ENCODE data around the gene CD101. TPM values are rescaled to one million over a fixed set of nuclear protein-coding genes. Genes with fewer than 3 reads are reported as not detected.
A peak's percentile ranks its signal among the peaks of the same experiment; 100 is the strongest.

Gene CD101
- total RNA-seq, result 10 to 100 TPM in 2 of 5 donors, 1 to 10 TPM in 3; 4.8 to 13.4 (median 5.3) TPM
- total RNA-seq (2013), result 21.2 TPM
- 1.1 to 36.2 (median 8.1) reads per million in 29 experiments for total RNA-seq

GRCh38 chr1:117001254-117001927, at the start of gene CD101:
TSS of gene CD101 (plus strand) at chr1:117001760. CDS start at chr1:117001818, 58 bp downstream.
- Mint-ChIP-seq H3K27me3 (no peaks in the 10 kb centered on the region), H3K27ac (peak within 1 kb of the TSS; percentile 90 to 93), H3K4me3 (peak within 1 kb of the TSS; percentile 34 to 67 (median 54)), H3K9me3 (peaks cover 0 to 5% (median 0%) of the 10 kb centered on the region in 3 donors), H3K4me1 (peaks cover 57 to 67% (median 58%) of the 10 kb centered on the region in 3 donors), H3K36me3 (no peaks in the 10 kb centered on the region)
- CTCF ChIA-PET, result interaction anchor here (1.0 to 1.4 kb wide), 3 partner anchors 59 to 275 kb away, joined by 3 to 4 read pairs (median 3); partner anchors contain the start of gene TTF2 (in 1 of the 2)
- H3K27ac ChIP-seq (ENCODE audit: low read length), result peak within 1 kb of the TSS; percentile 63
- H3K4me3 ChIP-seq (ENCODE audit: control insufficient read depth in 1 of 2, extremely low read depth in 1 of 2, low read length in 1 of 2), result peak within 1 kb of the TSS in 1 of 2 donors; percentile 3
- ATAC-seq (replicated peaks in 1 of 4), result peak; percentile 71 to 79 (median 78)
- H3K9me3 ChIP-seq, result no peaks in the 10 kb centered on the region
- no peaks in the 10 kb centered on the region for H3K36me3 ChIP-seq (ENCODE audit: control insufficient read depth in 2 of 2, extremely low read depth in 1 of 2, insufficient read depth in 1 of 2, low read length in 1 of 2)
- WGBS (ENCODE audit: insufficient coverage), result 20% methylated on average over 1 of the region's 3 CpGs
- no peaks in the 10 kb centered on the region for H3K27me3 ChIP-seq (replicated peaks in 1 of 2; ENCODE audit: control insufficient read depth in 2 of 2, extremely low read depth in 1 of 2, insufficient read depth in 2 of 2, low read length in 1 of 2)
- peaks cover 6 to 45% of the 10 kb centered on the region in 2 experiments for H3K4me1 ChIP-seq (ENCODE audit: control insufficient read depth in 1 of 2, extremely low read depth in 1 of 2, insufficient read depth in 2 of 2, low read length in 2 of 2)
- DNase-seq, result no peak
- POLR2A ChIA-PET, result interaction anchor here in 1 of 2 donors (0.6 kb wide), 1 partner anchor 59 kb away, joined by 3 read pairs; the partner anchor contains the start of gene TTF2

GRCh38 chr1:116952738-116953275, 48.8 kb upstream of the CD101 start:
- CTCF ChIA-PET, result no interaction called here
- WGBS (ENCODE audit: insufficient coverage), result no CpG with 5 or more reads among the region's 2 CpGs
- Histone ChIP-seq H3K36me3 (ENCODE audit: control insufficient read depth in 2 of 2, extremely low read depth in 1 of 2, insufficient read depth in 1 of 2, low read length in 1 of 2) (peaks cover 0 to 4% of the 10 kb centered on the region in 2 donors), H3K27me3 (replicated peaks in 1 of 2; ENCODE audit: control insufficient read depth in 2 of 2, extremely low read depth in 1 of 2, insufficient read depth in 2 of 2, low read length in 1 of 2) (no peaks in the 10 kb centered on the region), H3K4me3 (ENCODE audit: control insufficient read depth in 1 of 2, extremely low read depth in 1 of 2, low read length in 1 of 2) (no peak overlapping the region), H3K9me3 (no peaks in the 10 kb centered on the region), H3K27ac (ENCODE audit: low read length) (no peak overlapping the region), H3K4me1 (ENCODE audit: control insufficient read depth in 1 of 2, extremely low read depth in 1 of 2, insufficient read depth in 2 of 2, low read length in 2 of 2) (no peaks in the 10 kb centered on the region)
- no peaks in the 10 kb centered on the region for H3K36me3 Mint-ChIP-seq
- no peaks in the 10 kb centered on the region for H3K27me3 Mint-ChIP-seq
- ATAC-seq (replicated peaks in 1 of 4) (no peak), DNase-seq (no peak)
- H3K9me3 Mint-ChIP-seq, result no peaks in the 10 kb centered on the region
- no peak overlapping the region for H3K4me3 Mint-ChIP-seq
- H3K27ac Mint-ChIP-seq, result no peak overlapping the region
- POLR2A ChIA-PET, result no interaction called here
- H3K4me1 Mint-ChIP-seq, result no peaks in the 10 kb centered on the region

GRCh38 chr1:116954440-116954839, 47.1 kb upstream of the CD101 start:
- no peak overlapping the region for H3K4me3 ChIP-seq (ENCODE audit: control insufficient read depth in 1 of 2, extremely low read depth in 1 of 2, low read length in 1 of 2)
- CTCF ChIA-PET, result interaction anchor here (0.6 to 0.7 kb wide), 3 partner anchors 13 to 1906 kb away, joined by 3 to 5 read pairs (median 3); no protein-coding TSS in a partner anchor

GRCh38 chr1:116956378-116956777, 45.2 kb upstream of the CD101 start:
- no peaks in the 10 kb centered on the region for H3K4me1 ChIP-seq (ENCODE audit: control insufficient read depth in 1 of 2, extremely low read depth in 1 of 2, insufficient read depth in 2 of 2, low read length in 2 of 2)
- H3K4me1 Mint-ChIP-seq, result no peaks in the 10 kb centered on the region
- H3K27ac ChIP-seq (ENCODE audit: low read length), result no peak overlapping the region
- 83% methylated on average over 3 of the region's 7 CpGs for WGBS (ENCODE audit: insufficient coverage)
- POLR2A ChIA-PET, result interaction anchor here (0.6 kb wide), 2 partner anchors 42 to 103 kb away, joined by 3 to 5 read pairs; no protein-coding TSS in a partner anchor
- H3K9me3 ChIP-seq, result no peaks in the 10 kb centered on the region
- no peaks in the 10 kb centered on the region for H3K27me3 ChIP-seq (replicated peaks in 1 of 2; ENCODE audit: control insufficient read depth in 2 of 2, extremely low read depth in 1 of 2, insufficient read depth in 2 of 2, low read length in 1 of 2)
- H3K36me3 Mint-ChIP-seq, result no peaks in the 10 kb centered on the region
- H3K27ac Mint-ChIP-seq, result no peak overlapping the region
- no peaks in the 10 kb centered on the region for H3K36me3 ChIP-seq (ENCODE audit: control insufficient read depth in 2 of 2, extremely low read depth in 1 of 2, insufficient read depth in 1 of 2, low read length in 1 of 2)
- no peak overlapping the region for H3K4me3 ChIP-seq (ENCODE audit: control insufficient read depth in 1 of 2, extremely low read depth in 1 of 2, low read length in 1 of 2)
- no peak overlapping the region for H3K4me3 Mint-ChIP-seq
- no peaks in the 10 kb centered on the region for H3K9me3 Mint-ChIP-seq
- CTCF ChIA-PET, result no interaction called here
- H3K27me3 Mint-ChIP-seq, result no peaks in the 10 kb centered on the region
- ATAC-seq (replicated peaks in 1 of 4), result no peak
- no peak for DNase-seq

More at GRCh38 chr1:116954440-116954839, 47.1 kb upstream of the CD101 start:
- no peaks in the 10 kb centered on the region for H3K4me1 ChIP-seq (ENCODE audit: control insufficient read depth in 1 of 2, extremely low read depth in 1 of 2, insufficient read depth in 2 of 2, low read length in 2 of 2)
- Mint-ChIP-seq H3K9me3 (no peaks in the 10 kb centered on the region), H3K4me3 (no peak overlapping the region), H3K27me3 (no peaks in the 10 kb centered on the region), H3K27ac (no peak overlapping the region), H3K36me3 (no peaks in the 10 kb centered on the region), H3K4me1 (no peaks in the 10 kb centered on the region)
- no CpG with 5 or more reads among the region's 3 CpGs for WGBS (ENCODE audit: insufficient coverage)
- no peaks in the 10 kb centered on the region for H3K27me3 ChIP-seq (replicated peaks in 1 of 2; ENCODE audit: control insufficient read depth in 2 of 2, extremely low read depth in 1 of 2, insufficient read depth in 2 of 2, low read length in 1 of 2)
- H3K27ac ChIP-seq (ENCODE audit: low read length), result no peak overlapping the region
- ATAC-seq (replicated peaks in 1 of 4) (no peak), DNase-seq (no peak)
- H3K9me3 ChIP-seq, result no peaks in the 10 kb centered on the region
- peaks cover 0 to under 1% of the 10 kb centered on the region in 2 donors for H3K36me3 ChIP-seq (ENCODE audit: control insufficient read depth in 2 of 2, extremely low read depth in 1 of 2, insufficient read depth in 1 of 2, low read length in 1 of 2)
- POLR2A ChIA-PET, result no interaction called here

- H3K9me3 ChIP-seq, result no peaks in the 10 kb centered on the region
- CTCF ChIA-PET, result no interaction called here
- DNase-seq, result no peak
- no peaks in the 10 kb centered on the region for H3K27me3 ChIP-seq (replicated peaks in 1 of 2; ENCODE audit: control insufficient read depth in 2 of 2, extremely low read depth in 1 of 2, insufficient read depth in 2 of 2, low read length in 1 of 2)
- Mint-ChIP-seq H3K9me3 (no peaks in the 10 kb centered on the region), H3K4me3 (no peak overlapping the region), H3K27me3 (no peaks in the 10 kb centered on the region), H3K4me1 (no peaks in the 10 kb centered on the region), H3K27ac (no peak overlapping the region), H3K36me3 (no peaks in the 10 kb centered on the region)
- no peaks in the 10 kb centered on the region for H3K36me3 ChIP-seq (ENCODE audit: control insufficient read depth in 2 of 2, extremely low read depth in 1 of 2, insufficient read depth in 1 of 2, low read length in 1 of 2)
- POLR2A ChIA-PET, result no interaction called here
- ATAC-seq (replicated peaks in 1 of 4), result no peak
- peaks cover 2% of the 10 kb centered on the region in 2 experiments for H3K4me1 ChIP-seq (ENCODE audit: control insufficient read depth in 1 of 2, extremely low read depth in 1 of 2, insufficient read depth in 2 of 2, low read length in 2 of 2)
- no peak overlapping the region for H3K27ac ChIP-seq (ENCODE audit: low read length)
- no CpG with 5 or more reads among the region's 4 CpGs for WGBS (ENCODE audit: insufficient coverage)
- H3K4me3 ChIP-seq (ENCODE audit: control insufficient read depth in 1 of 2, extremely low read depth in 1 of 2, low read length in 1 of 2), result no peak overlapping the region
Measured at GRCh38 chr1:116957646-116958045, 43.9 kb upstream of the CD101 start.

GRCh38 chr1:116958110-116958509, 43.5 kb upstream of the CD101 start:
- Mint-ChIP-seq H3K27ac (no peak overlapping the region), H3K4me1 (no peaks in the 10 kb centered on the region), H3K4me3 (no peak overlapping the region), H3K9me3 (no peaks in the 10 kb centered on the region), H3K36me3 (no peaks in the 10 kb centered on the region), H3K27me3 (no peaks in the 10 kb centered on the region)
- ATAC-seq (replicated peaks in 1 of 4), result no peak
- H3K27me3 ChIP-seq (replicated peaks in 1 of 2; ENCODE audit: control insufficient read depth in 2 of 2, extremely low read depth in 1 of 2, insufficient read depth in 2 of 2, low read length in 1 of 2), result no peaks in the 10 kb centered on the region
- CTCF ChIA-PET, result no interaction called here
- H3K9me3 ChIP-seq, result no peaks in the 10 kb centered on the region
- DNase-seq, result no peak
- H3K27ac ChIP-seq (ENCODE audit: low read length), result no peak overlapping the region
- 100% methylated on average over 2 of the region's 4 CpGs for WGBS (ENCODE audit: insufficient coverage)
- no peak overlapping the region for H3K4me3 ChIP-seq (ENCODE audit: control insufficient read depth in 1 of 2, extremely low read depth in 1 of 2, low read length in 1 of 2)
- peaks cover 7% of the 10 kb centered on the region in 2 experiments for H3K4me1 ChIP-seq (ENCODE audit: control insufficient read depth in 1 of 2, extremely low read depth in 1 of 2, insufficient read depth in 2 of 2, low read length in 2 of 2)
- POLR2A ChIA-PET, result no interaction called here
- no peaks in the 10 kb centered on the region for H3K36me3 ChIP-seq (ENCODE audit: control insufficient read depth in 2 of 2, extremely low read depth in 1 of 2, insufficient read depth in 1 of 2, low read length in 1 of 2)

Measured in T-cell (primary cell).